ENCODE data around the gene CSNK2A3.

CSNK2A3 gene

GRCh38 chr11:11316651-11317230 is 36.3 kb downstream of the CSNK2A3 start:
- DNase-seq (ENCODE audit: low read depth), result no peak
- TF ChIP-seq CTCF (IDR thresholded peaks at IDR 0.05; ENCODE audit: low read length, missing control alignments), result no peak
- no peak overlapping the region for H3K4me3 ChIP-seq (replicated peaks; ENCODE audit: low read depth, low read length)

GRCh38 chr11:11313902-11314692 is 39.0 kb downstream of the CSNK2A3 start:
- TF ChIP-seq CTCF (IDR thresholded peaks at IDR 0.05; ENCODE audit: low read length, missing control alignments), result no peak
- no peak for DNase-seq (ENCODE audit: low read depth)
- no peak overlapping the region for H3K4me3 ChIP-seq (replicated peaks; ENCODE audit: low read depth, low read length)

GRCh38 chr11:11313426-11313825 is 39.6 kb downstream of the CSNK2A3 start:
- H3K4me3 ChIP-seq (replicated peaks; ENCODE audit: low read depth, low read length), result no peak overlapping the region
- TF ChIP-seq CTCF (IDR thresholded peaks at IDR 0.05; ENCODE audit: low read length, missing control alignments), result no peak
- peak; percentile 45 for DNase-seq (ENCODE audit: low read depth)

- no peak for TF ChIP-seq CTCF (IDR thresholded peaks at IDR 0.05; ENCODE audit: low read length, missing control alignments)
- H3K4me3 ChIP-seq (replicated peaks; ENCODE audit: low read depth, low read length), result no peak overlapping the region
- DNase-seq (ENCODE audit: low read depth), result no peak
Observed at GRCh38 chr11:11312738-11313137, 40.3 kb downstream of the CSNK2A3 start.

GRCh38 chr11:11311169-11311568 is 41.9 kb downstream of the CSNK2A3 start:
- no peak for TF ChIP-seq CTCF (IDR thresholded peaks at IDR 0.05; ENCODE audit: low read length, missing control alignments)
- no peak overlapping the region for H3K4me3 ChIP-seq (replicated peaks; ENCODE audit: low read depth, low read length)
- no peak for DNase-seq (ENCODE audit: low read depth)

- TF ChIP-seq CTCF (IDR thresholded peaks at IDR 0.05; ENCODE audit: low read length, missing control alignments), result no peak
- no peak overlapping the region for H3K4me3 ChIP-seq (replicated peaks; ENCODE audit: low read depth, low read length)
- DNase-seq (ENCODE audit: low read depth), result no peak
Observed at GRCh38 chr11:11309906-11310305, 43.1 kb downstream of the CSNK2A3 start.
